H1 (cell line): ENCODE data around the gene DEDD2. TPM values are rescaled to one million over a fixed set of nuclear protein-coding genes. Genes with fewer than 3 reads are reported as not detected.

ENCODE experiments used
- CTCF ChIA-PET: fragments of 300-600 bp; sonication (Branson Sonifier 250); formaldehyde crosslinking; loops from one replicate; lab custom pipeline; 2021; ENCODE audit not compliant: partially characterized antibody; lab: Charles Lee
- POLR2A ChIA-PET: fragments of 300-600 bp; sonication (Branson Sonifier 250); formaldehyde crosslinking; loops from one replicate; lab custom pipeline; 2021; ENCODE audit warnings: inconsistent platforms; ENCODE audit not compliant: partially characterized antibody; lab: Charles Lee
- DNase-seq, 2 experiments: peaks; one replicate each; pipeline versions ENCODE4 v3.0.0 to v3.0.0-alpha.2; 2010 to 2022; ENCODE audit warnings: low spot score in 2 of 2, low read depth in 1 of 2, mixed read lengths in 1 of 2
- FAIRE-seq: peaks from 2 replicates; lab custom pipeline; 2011; peaks lifted over from hg19 to GRCh38; lab: Jason Lieb, UNC
- H2AFZ ChIP-seq: 2 replicates; pipeline ENCODE4 v1.8.1; 2012; ENCODE audit warnings: low read length, inconsistent platforms
- H2AK5ac ChIP-seq: 2 replicates; pipeline ENCODE4 v1.6.1; 2013; ENCODE audit warnings: low read depth, low read length
- H2BK120ac ChIP-seq: replicated peaks from 2 replicates; pipeline ENCODE3; 2013; ENCODE audit warnings: low read depth, low read length, inconsistent platforms
- H2BK12ac ChIP-seq: 2 replicates; pipeline ENCODE4 v1.6.1; 2013; ENCODE audit warnings: low read depth, low read length
- H2BK15ac ChIP-seq: 2 replicates; pipeline ENCODE4 v1.6.1; 2013; ENCODE audit warnings: low read length
- H2BK20ac ChIP-seq: 2 replicates; pipeline ENCODE4 v1.6.1; 2013; ENCODE audit warnings: low read length
- H2BK5ac ChIP-seq: 2 replicates; pipeline ENCODE4 v1.6.1; 2013; ENCODE audit warnings: low read depth, low read length
- H3K14ac ChIP-seq: 2 replicates; pipeline ENCODE4 v1.6.1; 2013; ENCODE audit warnings: inconsistent platforms; ENCODE audit not compliant: insufficient read length
- H3K18ac ChIP-seq: 2 replicates; pipeline ENCODE4 v1.6.1; 2013; ENCODE audit warnings: low read length; ENCODE audit errors: extremely low read depth
- H3K23ac ChIP-seq: 2 replicates; pipeline ENCODE4 v1.6.1; 2013; ENCODE audit warnings: inconsistent platforms; ENCODE audit not compliant: insufficient read length
- H3K23me2 ChIP-seq: 2 replicates; pipeline ENCODE4 v1.6.1; 2013; ENCODE audit warnings: low read depth, low read length
- H3K27ac ChIP-seq: 2 replicates; pipeline ENCODE4 v1.6.1; 2011; ENCODE audit warnings: low read depth, low read length, inconsistent platforms
- H3K27me3 ChIP-seq, 4 experiments: replicated peaks in 1 of 4; 1 replicate in 1 of 4; 2 replicates in 3 of 4; pipeline versions ENCODE4 v1.6.1 to v1.8.1; 2011 to 2013; ENCODE audit warnings: low read length in 3 of 4, mild to moderate bottlenecking in 3 of 4, inconsistent platforms in 2 of 4, mixed read lengths in 2 of 4, moderate library complexity in 1 of 4; ENCODE audit not compliant: control insufficient read depth in 3 of 4, insufficient read depth in 3 of 4; ENCODE audit errors: extremely low read depth in 1 of 4
- H3K36me3 ChIP-seq, 4 experiments: 2 replicates each; pipeline versions ENCODE4 v1.6.1 to v1.8.1; 2011 to 2013; ENCODE audit warnings: mild to moderate bottlenecking in 4 of 4, low read length in 3 of 4, moderate library complexity in 2 of 4, control low read depth in 1 of 4, inconsistent platforms in 1 of 4; ENCODE audit not compliant: insufficient read depth in 4 of 4, control insufficient read depth in 2 of 4
- H3K4ac ChIP-seq: replicated peaks from 2 replicates; pipeline ENCODE3; 2013; ENCODE audit warnings: low read length, low read depth, mixed read lengths, inconsistent platforms; ENCODE audit not compliant: insufficient read length
- H3K4me1 ChIP-seq, 4 experiments: replicated peaks in 1 of 4; 1 replicate in 1 of 4; 2 replicates in 3 of 4; pipeline versions ENCODE4 v1.6.1 to v1.8.1; 2011 to 2013; ENCODE audit warnings: low read length in 3 of 4, inconsistent platforms in 2 of 4, mixed read lengths in 1 of 4; ENCODE audit not compliant: insufficient read depth in 4 of 4, control insufficient read depth in 3 of 4
- H3K4me2 ChIP-seq, 2 experiments: 2 replicates each; pipeline versions ENCODE4 v1.6.1 to v1.8.1; 2011 to 2013; ENCODE audit warnings: low read depth in 2 of 2, low read length in 2 of 2, control low read depth in 1 of 2, inconsistent platforms in 1 of 2, mild to moderate bottlenecking in 1 of 2; ENCODE audit not compliant: insufficient read depth in 1 of 2
- H3K4me3 ChIP-seq, 4 experiments: fragments of 200-600, 300-600 bp in 1 of 4; sonication (generic), shearing (Covaris generic), sonication (Bioruptor Twin) in 1 of 4; 2 replicates each; pipeline versions ENCODE4 v1.5.1 to v1.8.1; 2011 to 2016; ENCODE audit warnings: low read length in 4 of 4, low read depth in 3 of 4, control low read depth in 2 of 4, inconsistent platforms in 2 of 4, mild to moderate bottlenecking in 2 of 4, mixed read lengths in 1 of 4, moderate library complexity in 1 of 4; ENCODE audit not compliant: insufficient read depth in 2 of 4; ENCODE audit errors: extremely low read depth in 1 of 4
- H3K56ac ChIP-seq: replicated peaks from 2 replicates; pipeline ENCODE3; 2013; ENCODE audit warnings: low read depth, mild to moderate bottlenecking, mixed read lengths, low read length, inconsistent platforms; ENCODE audit not compliant: insufficient read length
- H3K79me1 ChIP-seq: 2 replicates; pipeline ENCODE4 v1.6.1; 2013; ENCODE audit warnings: low read depth, low read length, control low read depth
- H3K79me2 ChIP-seq, 2 experiments: 2 replicates each; pipeline versions ENCODE4 v1.6.1 to v1.8.1; 2012 to 2013; ENCODE audit warnings: low read length in 2 of 2, mild to moderate bottlenecking in 2 of 2, inconsistent platforms in 1 of 2; ENCODE audit not compliant: insufficient read depth in 2 of 2, control insufficient read depth in 1 of 2
- H3K9ac ChIP-seq, 4 experiments: replicated peaks in 1 of 4; 1 replicate in 1 of 4; 2 replicates in 3 of 4; pipeline versions ENCODE4 v1.6.1 to v1.8.1; 2011 to 2013; ENCODE audit warnings: low read depth in 3 of 4, low read length in 3 of 4, control low read depth in 2 of 4, mild to moderate bottlenecking in 2 of 4, moderate library complexity in 2 of 4, inconsistent platforms in 1 of 4; ENCODE audit errors: extremely low read depth in 1 of 4
- H3K9me3 ChIP-seq, 2 experiments: 2 replicates each; pipeline versions ENCODE4 v1.6.1 to v1.8.1; 2012 to 2013; ENCODE audit warnings: mild to moderate bottlenecking in 2 of 2, moderate library complexity in 2 of 2, control low read depth in 1 of 2, inconsistent platforms in 1 of 2, low read depth in 1 of 2, low read length in 1 of 2, mixed read lengths in 1 of 2; ENCODE audit not compliant: insufficient read depth in 2 of 2
- H4K20me1 ChIP-seq, 2 experiments: replicated peaks in 1 of 2; 2 replicates each; pipeline versions ENCODE3 to v1.8.1; 2011 to 2013; ENCODE audit warnings: inconsistent platforms in 2 of 2, low read length in 2 of 2, mild to moderate bottlenecking in 1 of 2; ENCODE audit not compliant: insufficient read depth in 2 of 2, control insufficient read depth in 1 of 2
- H4K5ac ChIP-seq: 2 replicates; pipeline ENCODE4 v1.6.1; 2013; ENCODE audit warnings: low read length, low read depth, mixed read lengths, inconsistent platforms; ENCODE audit not compliant: insufficient read length
- H4K8ac ChIP-seq: 2 replicates; pipeline ENCODE4 v1.8.0; 2013; ENCODE audit warnings: mild to moderate bottlenecking, moderate library complexity, low read length, inconsistent platforms; ENCODE audit not compliant: insufficient read depth; ENCODE audit errors: extremely low read depth
- H4K91ac ChIP-seq: replicated peaks from 2 replicates; pipeline ENCODE3; 2013; ENCODE audit warnings: low read length, mixed read lengths, inconsistent platforms; ENCODE audit not compliant: insufficient read length
- TCF12 ChIP-seq: IDR thresholded peaks from 2 replicates; pipeline ENCODE4 v1.6.1; 2011; ENCODE audit warnings: low read depth, mild to moderate bottlenecking, low read length
- USF2 ChIP-seq: IDR thresholded peaks from 2 replicates; pipeline ENCODE4 v1.6.1; 2011; ENCODE audit warnings: low read length, improper control_type of control experiment
- WGBS, 2 experiments: shearing (Covaris generic) in 1 of 2; methylation state at CpG; one replicate each; pipeline versions ENCODE4 v1.1.6 to v1.1.7; 2013 to 2015; ENCODE audit warnings: low lambda C conversion rate in 2 of 2, mixed read lengths in 2 of 2, inconsistent platforms in 1 of 2, low coverage in 1 of 2, missing lambda C conversion rate in 1 of 2; ENCODE audit not compliant: insufficient replicate concordance in 2 of 2, insufficient coverage in 1 of 2, insufficient read length in 1 of 2; ENCODE audit errors: extremely low coverage in 1 of 2, missing lambda C conversion rate in 1 of 2; 5-methylcytosine and 5-hydroxymethylcytosine counted together
- polyA plus RNA-seq, 7 experiments: library from polyadenylated mRNA; depleted of rRNA in 3 of 7; stranded (reverse) in 5 of 7; unstranded in 2 of 7; fragments of >200 nt in 5 of 7; fragments of 200-250 nt in 2 of 7; gene quantifications; 1 replicate in 5 of 7; 2 replicates in 1 of 7; 4 replicates in 1 of 7; pipeline versions ENCODE4 v1.2.1 to v1.2.3, GENCODE V29; 2011 to 2013; ENCODE audit warnings: missing spikeins in 2 of 7, mixed read lengths in 2 of 7
- total RNA-seq: library from RNA; stranded (reverse); fragmentation: NEBNext Ultra II Directional; extraction: Animal tissue kit (Norgen Biotek cat#: 25700); gene quantifications from 2 replicates; pipeline ENCODE4 v1.2.1, GENCODE V29; 2021

DEDD2 gene
- total and polyA plus RNA-seq, 2 of the 8 experiments (the other 6 are each of a cell fraction or from before 2014, with no cell fraction given): 37.8 to 65.0 TPM

- no peak overlapping the region for H3K14ac ChIP-seq
- H3K4me1 ChIP-seq: peaks cover 0 to 7% (median 3%) of the 10 kb centered on the region in 4 experiments; a peak in 4 of 7 replicates
- no peak overlapping the region for H2BK15ac ChIP-seq
- no peak overlapping the region for H3K4me3 ChIP-seq
- no peak overlapping the region for H3K56ac ChIP-seq
- no peak overlapping the region for H4K5ac ChIP-seq
- H2BK20ac ChIP-seq: no peak overlapping the region
- peaks cover 4 to 7% of the 10 kb centered on the region in 2 experiments for H4K20me1 ChIP-seq
- no peak overlapping the region for H3K18ac ChIP-seq
- no peaks in the 10 kb centered on the region for H3K36me3 ChIP-seq
- TF ChIP-seq TCF12: no peak
- TF ChIP-seq USF2: no peak
- H3K23ac ChIP-seq: no peak overlapping the region
- FAIRE-seq: no peak
- 89% methylated on average over 11 of the region's 11 CpGs; no CpG with 5 or more reads in 1 of the 2 experiments for WGBS, 2 experiments
- H2BK12ac ChIP-seq: peak overlapping the region; percentile 60; the same call in 1 of the 2 replicates
- H2BK5ac ChIP-seq: no peak overlapping the region
- no peak overlapping the region for H2AFZ ChIP-seq
- ChIA-PET POLR2A (no interaction called here), CTCF (interaction anchor here (0.6 to 3.8 kb wide), 4 partner anchors 9 to 1255 kb away, joined by 3 to 23 read pairs (median 10); no protein-coding TSS in a partner anchor)
- no peak overlapping the region for H2AK5ac ChIP-seq
- H3K23me2 ChIP-seq: peaks cover 9% of the 10 kb centered on the region; the same call in 1 of the 2 replicates
- H3K9ac ChIP-seq: no peak overlapping the region
- no peaks in the 10 kb centered on the region for H3K79me1 ChIP-seq
- no peak for DNase-seq
- no peak overlapping the region for H2BK120ac ChIP-seq
- no peak overlapping the region for H3K4me2 ChIP-seq
- H3K9me3 ChIP-seq: no peaks in the 10 kb centered on the region
- peaks cover 34 to 54% (median 44%) of the 10 kb centered on the region in 4 experiments for H3K27me3 ChIP-seq
- H4K91ac ChIP-seq: no peak overlapping the region
- no peak overlapping the region for H3K4ac ChIP-seq
- H4K8ac ChIP-seq: no peak overlapping the region
- no peaks in the 10 kb centered on the region for H3K79me2 ChIP-seq
- no peak overlapping the region for H3K27ac ChIP-seq
Observed at GRCh38 chr19:42174188-42174587, 43.3 kb downstream of the DEDD2 start.
